H1 (cell line): ENCODE results near the gene CRACDL.

Experiments
- POLR2A ChIP-seq, 2 experiments: IDR thresholded peaks; 1 replicate in 1 of 2; 2 replicates in 1 of 2; pipeline ENCODE4 v1.6.1; 2011; ENCODE audit warnings: low read depth in 2 of 2, low read length in 2 of 2, mild to moderate bottlenecking in 2 of 2; ENCODE audit errors: control extremely low read depth in 1 of 2
- SIN3A ChIP-seq, 2 experiments: IDR thresholded peaks in 1 of 2; conservative IDR thresholded peaks in 1 of 2; 2 replicates each; pipeline ENCODE4 v1.6.1; 2011 to 2012; ENCODE audit warnings: low read length in 2 of 2, improper control_type of control experiment in 1 of 2, low read depth in 1 of 2, mild to moderate bottlenecking in 1 of 2
- SP2 ChIP-seq: IDR thresholded peaks from 2 replicates; pipeline ENCODE4 v1.6.1; 2012; ENCODE audit warnings: mild to moderate bottlenecking, low read length, inconsistent platforms
- TAF1 ChIP-seq: IDR thresholded peaks from 2 replicates; pipeline ENCODE4 v1.6.1; 2011; ENCODE audit warnings: mild to moderate bottlenecking, low read depth, low read length
- TF ChIP-seq, protein P1 (sequence below): IDR thresholded peaks from 2 replicates; pipeline ENCODE4 v1.6.1; 2012; ENCODE audit warnings: inconsistent platforms

DNA sequence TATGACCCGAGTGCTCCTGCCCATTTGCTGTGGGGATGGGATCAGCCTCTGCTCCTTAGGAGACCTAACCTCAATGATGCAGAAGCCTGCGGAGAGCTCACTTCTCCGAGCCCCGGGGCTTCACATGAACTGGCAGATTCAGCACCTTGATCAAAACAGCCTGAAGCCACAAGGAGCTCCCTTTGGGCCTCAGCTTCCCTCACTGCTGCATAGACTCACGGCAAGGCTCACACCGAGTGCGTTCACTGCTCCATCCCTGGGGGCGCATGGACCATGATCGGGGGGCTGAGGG lies 33.0 kb downstream of the CRACDL start:
- no peak for TF ChIP-seq TAF1
- no peak for TF ChIP-seq POLR2A (IDR thresholded peaks at IDR 0.05; ENCODE audit: control extremely low read depth in 1 of 2, low read depth in 2 of 2, low read length in 2 of 2)
- TF ChIP-seq SP2, result no peak
- TF ChIP-seq SIN3A (conservative IDR thresholded peaks at IDR 0.05 in 1 of 2, IDR thresholded peaks at IDR 0.05 in 1 of 2; ENCODE audit: low read depth in 1 of 2, low read length in 2 of 2), result no peak
- TF ChIP-seq, protein P1, sequence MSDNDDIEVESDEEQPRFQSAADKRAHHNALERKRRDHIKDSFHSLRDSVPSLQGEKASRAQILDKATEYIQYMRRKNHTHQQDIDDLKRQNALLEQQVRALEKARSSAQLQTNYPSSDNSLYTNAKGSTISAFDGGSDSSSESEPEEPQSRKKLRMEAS, result no peak
